ENCODE data around the gene DEPDC7.
"Not testable (repeated sequence)": the region's sequence is repeated elsewhere in the genome, so short reads cannot be mapped to it uniquely, and the experiment has no call there.

DEPDC7 gene

GRCh38 chr11:33015621-33016551, at the start of gene DEPDC7:
DEPDC7 (plus strand) TSS chr11:33015878; CDS start chr11:33015956, 78 bp downstream.
- DNase-seq = no peak

GRCh38 chr11:32968541-32968940, 47.1 kb upstream of the DEPDC7 start:
- DNase-seq = no peak

- DNase-seq = not testable (repeated sequence)
Measured at GRCh38 chr11:32972233-32972632, 43.4 kb upstream of the DEPDC7 start.

- no peak for DNase-seq
Measured at GRCh38 chr11:32972781-32973180, 42.9 kb upstream of the DEPDC7 start.

GRCh38 chr11:32982626-32983025, 33.1 kb upstream of the DEPDC7 start:
- DNase-seq = no peak

- no peak for DNase-seq
Measured at GRCh38 chr11:32983506-32983905, 32.2 kb upstream of the DEPDC7 start.

DNA sequence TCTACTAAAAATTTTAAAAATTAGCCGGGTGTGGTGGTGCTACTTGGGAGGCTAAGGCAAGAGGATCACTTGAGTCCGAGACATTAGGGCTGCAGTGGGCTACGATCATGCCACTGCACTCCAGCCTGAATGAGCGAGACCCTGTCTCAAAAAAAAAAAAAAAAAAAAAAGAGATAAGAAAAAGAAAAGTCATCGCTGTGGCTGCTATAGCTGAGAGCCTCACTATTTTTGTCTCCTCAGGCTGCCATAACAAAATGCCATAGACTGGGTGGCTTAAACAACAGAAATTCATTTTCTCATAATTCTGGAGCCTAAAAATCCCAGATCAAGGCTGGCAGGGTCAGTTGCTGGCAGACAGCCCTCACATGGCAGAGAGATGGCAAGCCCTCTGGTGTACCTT, 30.1 kb upstream of the DEPDC7 start:
- no peak for DNase-seq

GRCh38 chr11:32987851-32988250, 27.8 kb upstream of the DEPDC7 start:
- DNase-seq = no peak

GRCh38 chr11:32990481-32990880, 25.2 kb upstream of the DEPDC7 start:
- no peak for DNase-seq

- no peak for DNase-seq
Measured at GRCh38 chr11:32991427-32991826, 24.3 kb upstream of the DEPDC7 start.

GRCh38 chr11:32991898-32992297, 23.8 kb upstream of the DEPDC7 start:
- DNase-seq = no peak

DNA sequence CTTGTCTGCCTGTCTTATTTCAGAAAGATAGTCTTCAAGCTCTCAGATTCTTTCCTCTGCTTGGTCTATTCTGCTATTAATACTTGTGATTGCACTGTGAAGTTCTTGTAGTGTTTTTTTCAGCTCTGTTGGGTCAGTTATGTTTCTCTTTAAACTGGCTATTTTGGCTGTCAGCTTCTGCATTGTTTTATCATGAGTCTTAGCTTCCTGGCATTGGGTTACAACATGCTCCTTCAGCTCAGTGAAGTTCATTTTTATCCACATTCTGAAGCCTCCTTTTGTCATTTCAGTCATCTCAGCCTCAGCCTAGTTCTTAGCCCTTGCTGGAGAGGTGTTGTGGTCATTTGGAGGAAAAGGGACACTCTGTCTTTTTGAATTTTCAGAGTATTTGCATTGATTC, 15.5 kb upstream of the DEPDC7 start:
- no peak for DNase-seq

DNA sequence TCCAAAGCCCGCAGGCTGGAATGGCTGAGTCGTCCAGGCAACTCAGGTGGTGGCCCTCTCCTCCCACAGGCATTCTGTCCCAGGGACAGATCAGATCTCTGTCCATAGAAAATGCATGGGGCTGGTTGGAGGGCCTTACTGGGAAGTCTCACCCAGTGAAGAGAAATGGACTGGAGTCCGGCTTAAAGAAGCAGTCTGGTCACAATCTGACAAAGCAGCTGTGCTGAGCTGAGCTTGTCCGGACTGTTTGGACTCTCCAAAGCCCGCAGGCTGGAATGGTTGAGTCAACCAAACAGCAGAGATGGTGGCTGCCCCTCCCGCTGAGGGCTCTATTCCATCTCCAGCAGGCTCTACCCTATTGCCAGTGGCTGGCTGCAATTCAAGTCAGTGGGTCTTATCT, 14.4 kb upstream of the DEPDC7 start:
- DNase-seq = no peak

DNA sequence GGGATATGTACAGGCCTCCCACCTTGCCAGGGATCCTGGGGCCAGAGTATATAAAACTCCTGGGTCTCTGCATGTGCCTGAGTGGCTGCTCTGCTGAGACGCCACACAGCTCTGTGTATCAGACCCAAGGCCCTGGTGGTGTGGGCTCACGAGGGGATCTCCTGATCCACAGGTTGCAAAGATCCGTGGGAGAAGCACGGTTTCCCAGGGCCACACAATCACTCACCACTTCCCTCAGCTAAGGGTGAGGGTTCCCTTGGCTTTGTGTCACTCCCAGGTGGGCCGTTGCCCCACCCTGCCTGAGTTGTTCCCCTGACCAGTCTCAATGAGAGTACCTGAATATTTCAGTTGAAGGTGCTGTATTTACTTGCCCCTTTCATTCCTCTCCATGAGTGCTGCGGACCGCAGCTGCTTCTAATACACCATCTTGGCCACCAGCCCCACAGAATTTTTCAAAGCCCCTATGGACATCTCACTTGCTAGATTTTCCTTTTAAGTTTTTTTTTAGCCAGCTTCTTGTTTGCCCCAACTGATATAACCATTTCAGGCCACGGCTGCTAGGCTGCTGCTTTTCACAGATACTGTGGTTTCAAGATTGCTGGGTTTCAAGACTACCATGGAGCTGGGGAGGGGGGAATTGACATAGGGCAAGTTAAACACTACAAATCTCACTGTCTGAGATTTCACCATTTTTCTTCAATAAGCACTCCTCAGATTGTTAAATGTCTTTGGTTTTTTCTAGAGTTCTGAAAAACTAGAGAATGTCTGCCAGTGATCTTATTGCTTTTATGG, 13.7 kb upstream of the DEPDC7 start:
- DNase-seq = no peak

DNA sequence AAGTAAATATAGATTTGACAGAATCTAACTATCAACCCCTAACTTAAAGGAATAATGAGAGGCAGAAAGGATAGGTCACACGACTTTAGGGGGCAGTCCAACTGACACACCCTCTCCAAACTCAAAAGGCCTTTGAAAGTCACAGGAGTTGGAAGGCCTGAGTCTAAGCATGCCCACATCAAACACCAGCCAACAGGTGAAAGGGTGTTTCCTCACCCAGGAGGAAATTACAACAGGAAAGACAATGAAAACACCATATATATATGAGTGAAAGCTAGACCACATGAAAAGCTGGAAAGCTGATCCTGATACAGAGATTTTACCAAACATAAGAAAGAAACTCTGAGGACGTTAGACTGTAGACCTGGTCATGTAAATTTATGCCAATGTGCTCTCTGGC, 10.5 kb upstream of the DEPDC7 start:
- no peak for DNase-seq

- no peak for DNase-seq
Measured at GRCh38 chr11:33006010-33006409, 9.7 kb upstream of the DEPDC7 start.

- DNase-seq = no peak
Measured at GRCh38 chr11:33013755-33014154, 1.9 kb upstream of the DEPDC7 start.

- DNase-seq = no peak
Measured at GRCh38 chr11:33016654-33017053, 976 bp downstream of the DEPDC7 start.

GRCh38 chr11:33017478-33017877, 1.8 kb downstream of the DEPDC7 start:
- DNase-seq = no peak

DNA sequence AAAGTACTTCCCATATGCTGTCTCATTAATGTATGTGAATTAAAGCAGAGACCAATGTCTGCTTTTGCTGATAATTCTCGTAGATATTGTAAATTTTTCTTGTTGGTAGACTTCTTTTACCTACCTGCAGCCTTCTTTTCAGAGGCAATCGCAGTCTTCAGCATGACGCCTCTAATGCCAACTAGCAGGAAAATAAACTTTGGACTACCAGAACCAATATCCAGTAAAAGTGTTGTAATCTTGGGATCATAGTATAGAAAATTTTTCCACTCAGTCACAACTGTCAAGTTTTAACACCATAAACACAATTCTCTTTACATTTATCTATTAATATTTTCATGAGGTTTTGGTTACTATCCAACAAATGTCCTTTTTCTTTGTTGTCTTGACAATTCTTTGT, 2.3 kb downstream of the DEPDC7 start:
- DNase-seq = no peak

- no peak for DNase-seq
Measured at GRCh38 chr11:33018840-33019239, 3.2 kb downstream of the DEPDC7 start.

DNA sequence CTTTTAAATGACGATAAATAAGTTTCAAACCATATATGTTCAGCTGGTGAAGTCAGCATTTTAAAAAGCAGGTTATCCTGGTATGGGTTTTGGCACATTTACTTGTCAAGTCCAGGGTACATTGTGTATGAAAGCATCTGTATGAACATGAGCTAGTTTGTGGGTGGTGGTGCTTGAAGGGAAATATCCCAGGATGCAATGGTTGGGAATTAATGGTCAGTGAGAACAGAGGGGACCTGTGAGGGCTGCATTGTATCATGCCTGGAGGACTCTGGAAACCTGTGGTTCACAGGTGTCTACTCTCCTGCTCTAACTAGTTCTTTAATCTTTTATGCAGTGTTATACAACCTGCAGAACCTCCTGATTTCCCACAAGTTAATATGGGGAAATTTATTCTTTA, 5.8 kb downstream of the DEPDC7 start:
- no peak for DNase-seq

- no peak for DNase-seq
Measured at GRCh38 chr11:33021937-33022336, 6.3 kb downstream of the DEPDC7 start.

- no peak for DNase-seq
Measured at GRCh38 chr11:33025339-33025722, 9.7 kb downstream of the DEPDC7 start.
